Spleen (tissue), 11 donors: Measurements from ENCODE around the gene FAM83F. TPM values are rescaled to one million over a fixed set of nuclear protein-coding genes. Genes with fewer than 3 reads are reported as not detected.

Source experiments
- DNase-seq: peaks from one replicate; pipeline ENCODE4 v3.0.0-alpha.2; 2020
- H3K27ac ChIP-seq, 8 donors: fragments of 200-600 bp; sonication (generic) in 7 of 8; 1 replicate in 4 of 8; 2 replicates in 4 of 8; pipeline versions ENCODE4 v1.5.0 to v1.8.0; 2016 to 2021; ENCODE audit warnings: inconsistent platforms in 4 of 8, mild to moderate bottlenecking in 4 of 8, moderate library complexity in 1 of 8
- H3K27me3 ChIP-seq, 7 donors: fragments of 200-600 bp; sonication (generic) in 6 of 7; replicated peaks in 1 of 7; 1 replicate in 4 of 7; 2 replicates in 3 of 7; pipeline versions ENCODE4 v1.5.0 to v1.8.0; 2016 to 2021; ENCODE audit warnings: inconsistent platforms in 3 of 7, mild to moderate bottlenecking in 1 of 7
- H3K36me3 ChIP-seq, 6 donors: fragments of 200-600 bp; sonication (generic) in 5 of 6; 1 replicate in 4 of 6; 2 replicates in 2 of 6; pipeline versions ENCODE4 v1.5.0 to v1.8.0; 2016 to 2021; ENCODE audit warnings: inconsistent platforms in 2 of 6
- H3K4me1 ChIP-seq, 6 donors: fragments of 200-600 bp; sonication (generic) in 5 of 6; 1 replicate in 3 of 6; 2 replicates in 3 of 6; pipeline versions ENCODE4 v1.5.0 to v1.8.0; 2016 to 2021; ENCODE audit warnings: inconsistent platforms in 3 of 6
- H3K4me3 ChIP-seq, 8 donors: fragments of 200-600 bp; sonication (generic) in 7 of 8; 1 replicate in 4 of 8; 2 replicates in 4 of 8; pipeline versions ENCODE4 v1.5.0 to v1.8.0; 2016 to 2021; ENCODE audit warnings: inconsistent platforms in 4 of 8, mild to moderate bottlenecking in 4 of 8, moderate library complexity in 2 of 8
- H3K9me3 ChIP-seq, 8 donors: fragments of 200-600 bp; sonication (generic) in 7 of 8; 1 replicate in 4 of 8; 2 replicates in 4 of 8; pipeline versions ENCODE4 v1.5.0 to v1.8.0; 2016 to 2021; ENCODE audit warnings: inconsistent platforms in 4 of 8
- CTCF ChIP-seq, 11 experiments: fragments of 200-600 bp in 7 of 11; fragments of 450-650 bp in 4 of 11; sonication (generic) in 4 of 11; IDR thresholded peaks in 8 of 11; conservative IDR thresholded peaks in 3 of 11; 1 replicate in 7 of 11; 2 replicates in 4 of 11; pipeline versions ENCODE4 v1.4.0 to v1.8.0; 2016 to 2021; ENCODE audit warnings: antibody characterized with exemption in 11 of 11, inconsistent platforms in 4 of 11, mild to moderate bottlenecking in 1 of 11
- POLR2A ChIP-seq, 3 donors: fragments of 450-650 bp; IDR thresholded peaks; one replicate each; pipeline ENCODE4 v1.5.1; 2017; ENCODE audit warnings: antibody characterized with exemption in 3 of 3, mild to moderate bottlenecking in 1 of 3
- POLR2AphosphoS5 ChIP-seq, 3 donors: sonication (generic); formaldehyde crosslinking; IDR thresholded peaks; one replicate each; pipeline ENCODE4 v1.5.1; 2017; ENCODE audit warnings: antibody characterized with exemption in 3 of 3
- WGBS, 5 donors: extraction: QIAGEN DNeasy Blood & Tissue Kit in 3 of 5; methylation state at CpG; one replicate each; pipeline versions ENCODE4 v1.1.5 to v1.1.7; 2013 to 2018; 5-methylcytosine and 5-hydroxymethylcytosine counted together
- intact Hi-C: fragments of 100-400 bp; cut with DNase I; formaldehyde crosslinking; loops from one replicate; pipeline ENCODE4 v1.15.0; 2023; ENCODE audit warnings: low total_unique reads
- polyA plus RNA-seq, 3 donors: library from polyadenylated mRNA; stranded (reverse); fragments of 200-250 nt; gene quantifications; one replicate each; pipeline ENCODE4 v1.2.1, GENCODE V29; 2013
- total RNA-seq, 7 donors: library from RNA; depleted of rRNA in 3 of 7; stranded (reverse); fragments of >200 nt in 3 of 7; fragmentation: NEBNext Ultra II Directional in 4 of 7; extraction: Animal tissue kit (Norgen Biotek cat#: 25700) in 4 of 7; gene quantifications; one replicate each; pipeline versions ENCODE4 v1.1.0 to v1.2.1, GENCODE V29; 2016 to 2021
- donor health status: healthy with polysubstance abuse.
- donor health status: DM: no; HTN: no; CAD: no; lungs with moderate emphysema.
- donor health status: DM: no; HTN: no; CAD: no.
- donor health status: Bipolar disorder and iron deficiency.
- donor health status: healthy.
- donor health status: DM: no; HTN: no; CAD: no.
- donor health status: DM: yes; HTN: yes; CAD: no.

The FAM83F gene
- total and polyA plus RNA-seq, 10 donors: 0.02 to 0.28 (median 0.12) TPM; not detected in 2

- intact Hi-C loops: no loop called here
- Histone ChIP-seq H3K4me3 (no peak overlapping the region), H3K36me3 (no peaks in the 10 kb centered on the region), H3K27ac (peak overlapping the region in 1 of 8 donors; percentile 85), H3K4me1 (peaks cover 58 to 100% (median 97%) of the 10 kb centered on the region in 6 donors), H3K9me3 (no peaks in the 10 kb centered on the region), H3K27me3 (no peaks in the 10 kb centered on the region)
- TF ChIP-seq POLR2AphosphoS5 (IDR thresholded peaks at IDR 0.05) (no peak), POLR2A (IDR thresholded peaks at IDR 0.05) (no peak), CTCF (IDR thresholded peaks at IDR 0.05 in 8 of 11, conservative IDR thresholded peaks at IDR 0.05 in 3 of 11) (no peak)
- DNase-seq: no peak
- WGBS, 5 donors: 79 to 94% (median 87%) methylated on average over 1 of the region's 1 CpG
Measured at GRCh38 chr22:40053460-40053859, 58.7 kb downstream of the FAM83F start.

GRCh38 chr22:40054486-40054885 is 59.7 kb downstream of the FAM83F start:
- no peak overlapping the region for H3K4me3 ChIP-seq
- peak overlapping the region in 3 of 8 donors; percentile 41 to 85 (median 55) for H3K27ac ChIP-seq
- DNase-seq: no peak
- TF ChIP-seq POLR2A (IDR thresholded peaks at IDR 0.05): no peak
- no peak for TF ChIP-seq POLR2AphosphoS5 (IDR thresholded peaks at IDR 0.05)
- peaks cover 60 to 100% (median 97%) of the 10 kb centered on the region in 6 donors for H3K4me1 ChIP-seq
- WGBS, 5 donors: 83 to 90% (median 87%) methylated on average over 2 of the region's 2 CpGs
- H3K9me3 ChIP-seq: no peaks in the 10 kb centered on the region
- intact Hi-C loops: no loop called here
- no peaks in the 10 kb centered on the region for H3K27me3 ChIP-seq
- no peaks in the 10 kb centered on the region for H3K36me3 ChIP-seq

GRCh38 chr22:40055143-40055883 is 60.6 kb downstream of the FAM83F start:
- Histone ChIP-seq H3K27ac (peak overlapping the region in 7 of 8 donors; percentile 13 to 73 (median 47)), H3K36me3 (no peaks in the 10 kb centered on the region), H3K4me3 (peak overlapping the region in 1 of 8 donors; percentile 13), H3K27me3 (no peaks in the 10 kb centered on the region), H3K4me1 (peaks cover 56 to 100% (median 93%) of the 10 kb centered on the region in 6 donors), H3K9me3 (no peaks in the 10 kb centered on the region)
- WGBS, 5 donors: 37 to 43% (median 40%) methylated on average over 8 of the region's 8 CpGs
- intact Hi-C loops: no loop called here
- TF ChIP-seq CTCF (IDR thresholded peaks at IDR 0.05 in 8 of 11, conservative IDR thresholded peaks at IDR 0.05 in 3 of 11) (no peak), POLR2AphosphoS5 (IDR thresholded peaks at IDR 0.05) (no peak), POLR2A (IDR thresholded peaks at IDR 0.05) (no peak)
- no peak for DNase-seq

GRCh38 chr22:40056154-40056553 is 61.4 kb downstream of the FAM83F start:
- no peak for DNase-seq
- Histone ChIP-seq H3K27ac (peak overlapping the region in 5 of 8 donors; percentile 35 to 73 (median 55)), H3K9me3 (no peaks in the 10 kb centered on the region), H3K27me3 (no peaks in the 10 kb centered on the region), H3K4me3 (no peak overlapping the region), H3K4me1 (peaks cover 53 to 100% (median 89%) of the 10 kb centered on the region in 6 donors), H3K36me3 (no peaks in the 10 kb centered on the region)
- intact Hi-C loops: no loop called here
- WGBS, 5 donors: 81 to 95% (median 93%) methylated on average over 4 of the region's 4 CpGs
- TF ChIP-seq CTCF (IDR thresholded peaks at IDR 0.05 in 8 of 11, conservative IDR thresholded peaks at IDR 0.05 in 3 of 11) (no peak), POLR2AphosphoS5 (IDR thresholded peaks at IDR 0.05) (no peak), POLR2A (IDR thresholded peaks at IDR 0.05) (no peak)
